ENCODE measurements around the gene C1orf21.

Gene C1orf21

DNA sequence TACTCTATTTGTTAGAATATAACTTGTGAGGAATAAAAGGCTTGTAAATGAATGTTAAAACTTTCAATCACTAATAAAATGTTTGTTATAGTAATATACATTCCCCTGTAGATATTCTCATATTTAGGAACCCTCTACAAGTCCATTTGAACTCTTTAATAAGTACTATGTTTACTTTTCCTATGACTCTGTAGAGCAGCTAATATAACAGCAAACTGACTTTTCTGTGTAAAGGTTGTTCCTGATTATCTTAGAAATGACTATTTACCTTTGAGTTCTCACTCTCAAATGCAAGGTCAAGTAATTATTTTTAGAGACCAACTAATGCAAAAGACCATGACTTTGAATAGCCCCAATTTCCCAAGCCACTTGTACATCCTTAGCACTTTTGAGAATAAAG lies 130.3 kb downstream of the C1orf21 start:
- DNase-seq (ENCODE audit: low read depth): no peak

GRCh38 chr1:184518736-184519357 lies 132.0 kb downstream of the C1orf21 start:
- no peak for DNase-seq (ENCODE audit: low read depth)

DNA sequence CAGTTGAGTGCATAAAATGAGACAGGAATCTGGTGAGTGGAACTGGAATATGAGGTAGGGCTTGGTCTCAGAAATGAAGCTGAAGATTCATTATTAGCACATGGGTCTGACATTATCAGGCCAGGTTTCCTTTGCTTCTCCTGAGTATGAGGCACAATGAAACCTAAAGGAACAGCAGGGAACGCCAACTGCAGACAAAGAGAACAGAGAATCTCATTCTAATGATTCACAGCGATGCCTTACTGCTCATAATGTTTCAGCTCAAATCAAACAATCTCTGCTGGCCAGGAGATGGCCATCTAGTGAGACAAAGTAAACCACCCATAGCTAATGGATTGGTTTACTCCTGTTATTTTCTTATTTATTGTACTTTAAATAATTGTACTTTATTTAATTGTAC lies 133.5 kb downstream of the C1orf21 start:
- DNase-seq (ENCODE audit: low read depth): no peak

- DNase-seq (ENCODE audit: low read depth): no peak
Observed at GRCh38 chr1:184524248-184524647, 137.4 kb downstream of the C1orf21 start.

DNA sequence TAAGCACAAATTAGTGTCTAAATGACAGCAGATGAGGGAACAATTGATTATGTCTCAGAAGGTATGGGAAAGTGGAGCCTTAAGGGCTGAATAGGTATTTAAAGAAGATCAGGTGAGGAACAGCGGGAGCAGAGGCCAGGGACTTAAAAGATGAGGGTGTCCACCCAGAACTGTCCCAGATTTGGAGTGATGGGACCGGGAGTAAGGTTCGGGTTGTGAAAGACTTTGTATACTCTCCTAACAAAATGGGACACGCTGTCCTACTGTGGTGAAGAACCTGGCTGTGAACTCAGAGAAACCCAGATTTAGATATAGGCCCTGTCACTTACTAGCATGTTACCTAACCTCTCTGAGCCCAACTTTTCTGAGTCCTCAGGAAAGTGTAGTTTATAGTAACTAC lies 140.6 kb downstream of the C1orf21 start:
- DNase-seq (ENCODE audit: low read depth): no peak

DNA sequence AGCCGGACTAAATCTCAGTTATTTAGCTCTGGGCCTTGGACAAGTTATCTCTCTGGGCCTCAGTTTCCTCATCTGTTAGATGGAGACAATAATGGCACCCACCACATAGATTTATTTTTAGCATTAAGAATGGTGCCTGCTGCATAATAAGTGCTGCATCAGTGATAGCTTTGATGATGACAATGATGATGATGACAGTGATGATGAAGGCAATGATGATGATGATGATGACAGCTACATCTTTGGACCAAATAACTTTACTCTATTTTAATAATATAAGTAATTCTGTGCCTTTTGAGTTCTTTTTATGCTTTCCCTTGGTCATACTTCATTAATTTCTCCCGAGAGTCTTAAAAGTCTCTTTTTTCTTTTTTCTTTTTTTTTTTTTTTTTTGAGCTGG lies 143.4 kb downstream of the C1orf21 start:
- DNase-seq (ENCODE audit: low read depth): no peak

DNA sequence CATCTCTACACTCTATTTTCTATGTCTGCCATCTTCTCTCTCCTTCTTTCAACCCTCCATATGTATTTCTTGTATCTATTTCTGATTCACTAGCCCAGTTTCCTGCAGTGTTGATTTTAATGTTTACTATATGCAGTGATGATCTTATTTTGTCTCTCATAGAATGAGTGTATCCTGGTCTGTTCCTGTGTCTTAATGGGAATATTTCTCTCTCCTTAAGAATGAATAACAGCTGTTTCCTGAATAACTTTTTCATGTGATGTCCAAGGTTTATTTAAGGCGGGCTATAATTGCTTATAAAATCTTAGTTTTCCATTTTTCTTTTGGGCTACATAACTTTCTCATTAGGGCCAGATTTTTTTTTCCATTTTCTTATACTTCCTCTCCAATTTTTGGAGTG lies 144.5 kb downstream of the C1orf21 start:
- no peak for DNase-seq (ENCODE audit: low read depth)

- DNase-seq (ENCODE audit: low read depth): no peak
Observed at GRCh38 chr1:184532199-184532598, 145.4 kb downstream of the C1orf21 start.

GRCh38 chr1:184533049-184533448 lies 146.2 kb downstream of the C1orf21 start:
- no peak for DNase-seq (ENCODE audit: low read depth)

DNA sequence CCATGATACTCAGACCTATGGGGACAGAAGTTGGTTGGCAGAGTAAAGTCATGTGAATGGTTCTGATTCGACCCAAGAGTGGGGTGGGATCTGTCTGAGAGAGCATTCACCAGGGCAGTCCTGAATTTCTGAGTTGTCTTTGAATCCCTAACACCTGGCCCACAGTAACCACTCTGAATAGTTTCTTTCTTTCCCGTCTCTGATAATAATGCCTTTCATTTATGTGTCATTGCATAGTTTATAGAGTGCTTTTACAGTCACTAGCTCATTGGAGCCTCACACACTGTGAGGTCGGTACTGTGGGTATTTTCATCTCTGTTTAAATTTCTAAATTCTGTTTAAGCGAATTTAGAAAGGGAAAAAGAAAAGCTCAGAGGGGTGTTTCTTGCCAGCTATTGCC lies 147.1 kb downstream of the C1orf21 start:
- no peak for DNase-seq (ENCODE audit: low read depth)

DNA sequence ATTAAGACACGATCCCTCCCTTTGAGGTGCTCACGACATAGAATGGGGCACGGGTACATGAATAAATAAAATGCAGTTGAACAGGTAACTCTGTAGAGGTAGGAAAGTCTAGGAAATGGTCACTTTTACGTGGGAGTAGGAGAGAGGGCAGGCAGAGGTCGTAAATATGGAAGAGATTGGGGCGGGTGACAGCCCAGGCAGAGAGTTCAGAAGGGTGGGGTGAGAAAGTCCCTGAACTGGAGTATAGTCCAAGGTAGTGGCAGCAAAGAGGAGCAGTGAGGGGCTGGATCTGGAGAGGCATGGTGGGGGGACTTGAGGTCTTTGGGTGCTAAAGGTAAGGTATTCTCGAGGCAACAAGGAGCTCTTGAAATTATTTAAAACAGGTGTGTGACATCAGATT lies 147.9 kb downstream of the C1orf21 start:
- DNase-seq (ENCODE audit: low read depth): no peak

DNA sequence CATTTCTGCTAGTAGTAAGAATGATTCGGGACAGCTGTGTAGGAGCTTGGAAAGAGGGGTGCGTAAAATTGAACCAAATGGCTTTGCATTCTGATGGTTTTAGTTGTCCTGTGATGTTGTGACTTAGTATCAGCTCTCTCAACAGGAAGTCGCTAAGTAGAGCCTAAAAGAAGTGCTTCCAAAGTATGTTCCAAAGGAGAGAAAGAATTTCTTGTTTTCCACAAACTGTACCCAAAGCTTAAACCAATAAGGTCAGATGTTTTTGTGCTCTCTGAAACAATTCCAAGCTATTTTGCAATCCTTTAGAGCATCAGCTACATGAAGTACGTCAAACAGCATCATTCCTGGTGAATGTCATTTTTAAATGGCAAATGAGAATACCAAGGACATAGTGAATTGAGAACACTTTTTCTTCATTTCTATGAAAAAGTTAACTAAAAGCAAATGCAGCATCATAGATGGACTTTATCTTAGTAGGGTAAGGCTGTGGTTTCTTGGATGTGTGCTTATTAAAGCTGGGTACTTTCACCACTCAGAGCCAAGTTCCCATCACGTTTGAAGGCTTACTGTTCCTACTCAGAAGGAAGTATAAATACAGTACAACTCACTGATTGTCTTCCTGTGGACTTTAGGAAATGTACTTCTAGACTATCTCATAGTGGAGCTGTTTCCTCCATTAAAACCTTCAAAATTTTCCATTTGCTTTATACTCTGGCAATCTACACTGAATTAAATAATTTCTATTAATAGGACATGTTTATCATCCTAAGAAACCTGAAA lies 148.6 kb downstream of the C1orf21 start:
- DNase-seq (ENCODE audit: low read depth): no peak

DNA sequence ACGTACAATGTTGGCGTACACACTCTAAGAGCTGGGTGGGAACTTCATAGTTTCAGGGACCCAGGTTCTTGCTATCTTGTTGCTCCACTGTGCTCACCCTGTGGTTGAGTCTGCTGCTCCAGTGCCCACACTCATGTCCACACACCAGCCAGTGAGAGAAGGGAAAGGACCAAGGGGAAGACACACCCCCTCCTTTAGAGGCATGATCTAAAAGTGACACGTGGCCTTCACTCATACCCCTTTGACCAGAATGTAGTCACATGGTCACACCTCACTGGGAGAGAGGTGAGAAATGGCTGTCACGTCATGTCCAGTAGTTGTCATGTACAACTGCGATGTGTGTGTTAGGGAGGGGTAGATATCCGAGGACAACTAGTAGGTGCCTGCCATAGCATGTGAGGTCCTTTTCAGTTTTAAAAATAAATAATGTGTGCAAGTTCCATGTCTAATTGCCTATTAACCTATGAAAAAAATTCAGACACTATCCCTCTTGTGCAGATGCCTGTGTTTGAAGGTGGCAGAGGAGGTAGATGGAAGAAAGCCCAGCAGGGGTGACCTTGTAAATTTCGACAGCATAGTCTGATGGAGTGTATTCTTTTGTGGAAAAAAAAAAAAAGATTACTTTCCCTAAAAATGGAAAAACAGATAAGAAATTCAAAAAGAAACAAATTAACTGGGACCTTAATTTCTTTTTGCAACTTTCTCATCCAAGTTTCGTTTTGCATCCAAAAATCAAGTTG lies 149.6 kb downstream of the C1orf21 start:
- no peak for DNase-seq (ENCODE audit: low read depth)

GRCh38 chr1:184539580-184539979 lies 152.8 kb downstream of the C1orf21 start:
- no peak for DNase-seq (ENCODE audit: low read depth)

- no peak for DNase-seq (ENCODE audit: low read depth)
Observed at GRCh38 chr1:184541537-184542152, 154.8 kb downstream of the C1orf21 start.

- DNase-seq (ENCODE audit: low read depth): no peak
Observed at GRCh38 chr1:184542291-184542690, 155.5 kb downstream of the C1orf21 start.

DNA sequence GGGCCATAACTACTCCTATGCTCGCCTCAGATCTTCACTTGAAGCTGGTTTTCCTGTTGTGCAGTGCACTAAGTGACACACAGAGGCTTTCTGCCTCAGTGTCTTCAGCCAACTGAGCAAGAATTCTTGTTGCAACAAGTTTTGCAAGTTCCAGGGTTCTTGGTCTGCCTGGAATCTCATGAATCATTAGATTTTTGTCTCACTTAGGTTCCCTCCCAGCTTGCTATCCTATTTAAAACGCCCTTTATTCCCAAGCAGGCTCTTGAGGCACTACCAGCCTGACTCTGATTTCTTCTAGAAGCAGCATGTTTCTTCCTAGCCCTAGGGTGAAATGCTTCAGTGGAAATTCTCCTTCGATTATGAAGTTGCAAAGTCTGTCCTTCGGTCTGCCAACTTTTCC lies 158.8 kb downstream of the C1orf21 start:
- no peak for DNase-seq (ENCODE audit: low read depth)

GRCh38 chr1:184552446-184552845 lies 165.6 kb downstream of the C1orf21 start:
- no peak for DNase-seq (ENCODE audit: low read depth)

GRCh38 chr1:184553845-184554244 lies 167.0 kb downstream of the C1orf21 start:
- DNase-seq (ENCODE audit: low read depth): no peak

DNA sequence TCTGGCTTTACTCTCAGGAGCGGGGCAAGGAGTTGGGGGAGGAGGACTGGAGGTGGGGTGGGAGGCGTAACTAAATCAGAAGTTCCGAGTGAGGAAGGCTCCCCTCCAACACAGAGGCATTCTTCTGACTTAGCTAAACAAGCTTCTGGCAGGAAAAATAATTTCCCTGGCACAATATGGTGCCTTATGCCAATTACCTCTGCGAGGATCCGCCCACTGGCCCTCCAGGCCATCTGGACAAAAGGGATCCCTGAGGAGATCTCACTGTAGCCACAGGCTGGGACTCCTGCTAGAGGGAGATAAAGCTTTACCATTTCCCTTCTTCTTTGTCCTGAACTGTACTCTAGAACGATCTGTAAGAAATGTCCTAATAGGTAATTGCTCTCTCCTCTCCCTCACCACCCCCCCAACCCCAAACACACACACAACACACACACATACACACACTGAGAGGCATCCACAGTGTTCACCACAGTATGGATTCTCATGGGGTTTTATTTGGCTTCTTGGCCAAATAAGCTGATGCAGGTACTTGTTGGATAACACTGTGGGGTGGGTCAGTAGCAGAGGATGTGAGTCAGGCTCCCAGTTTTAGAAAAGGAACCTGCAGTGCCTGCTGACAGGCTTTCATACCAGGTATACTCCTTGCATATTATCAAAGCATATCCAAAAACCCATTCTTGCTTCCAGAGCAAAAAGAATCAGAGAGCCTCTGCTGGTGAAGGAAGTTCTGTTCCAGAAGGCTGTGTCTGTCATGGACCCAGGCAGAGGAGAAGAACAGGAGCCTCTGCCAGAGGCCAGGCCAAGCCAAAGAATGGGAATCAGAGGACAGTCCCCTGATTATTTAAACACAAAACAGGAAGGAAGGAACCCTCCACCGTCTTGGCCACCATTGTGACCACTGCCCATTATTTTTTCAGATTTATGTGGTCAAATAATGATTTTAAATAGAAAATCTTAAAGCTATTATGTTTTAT lies 169.1 kb downstream of the C1orf21 start:
- no peak for DNase-seq (ENCODE audit: low read depth)

- no peak for DNase-seq (ENCODE audit: low read depth)
Observed at GRCh38 chr1:184556665-184557064, 169.8 kb downstream of the C1orf21 start.

All from activated gamma-delta T cell treated with anti-CD3 and anti-CD28 coated beads, Interleukin-2, amount 50 U/mL, for 16 hours (primary cell).